CD4-positive, alpha-beta T cell treated with Interferon alpha-2 for 1 hour (primary cell): ENCODE data around the gene WASF2.
"Not testable (repeated sequence)": the region's sequence is repeated elsewhere in the genome, so short reads cannot be mapped to it uniquely, and the experiment has no call there.

ENCODE experiments used
- DNase-seq, 2 donors: peaks; one replicate each; pipeline ENCODE4 v3.0.0-alpha.2; 2020 to 2022

Gene WASF2

DNA sequence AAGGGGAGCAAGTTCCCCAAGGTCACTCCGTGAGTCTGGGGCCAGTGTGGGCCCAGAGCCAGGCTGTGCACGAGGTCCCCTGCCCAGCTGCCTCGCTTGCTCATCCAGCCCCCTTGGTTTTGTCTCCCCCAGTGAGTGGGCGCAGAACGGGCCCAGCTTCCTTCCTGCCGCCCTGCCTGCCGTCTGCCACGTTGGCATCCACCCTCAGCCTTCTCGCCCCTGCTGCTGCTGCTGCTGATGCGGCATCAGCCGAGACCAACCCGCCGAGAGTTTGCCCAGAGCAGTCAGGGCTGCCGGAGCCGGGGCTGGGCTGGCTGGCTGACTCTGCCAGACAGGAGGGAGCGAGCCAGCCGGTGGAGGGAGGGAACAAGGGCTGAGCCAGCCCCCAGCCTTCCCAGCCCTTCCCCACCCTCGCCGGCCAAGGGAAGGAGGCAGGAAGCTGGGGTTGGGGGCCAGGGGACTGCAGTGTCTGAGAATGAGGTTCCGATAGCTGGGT lies 31.4 kb upstream of the WASF2 start:
- peak in 1 of 2 donors; percentile 40 for DNase-seq

- no peak for DNase-seq
Measured at GRCh38 chr1:27520651-27521050, 30.7 kb upstream of the WASF2 start.

DNA sequence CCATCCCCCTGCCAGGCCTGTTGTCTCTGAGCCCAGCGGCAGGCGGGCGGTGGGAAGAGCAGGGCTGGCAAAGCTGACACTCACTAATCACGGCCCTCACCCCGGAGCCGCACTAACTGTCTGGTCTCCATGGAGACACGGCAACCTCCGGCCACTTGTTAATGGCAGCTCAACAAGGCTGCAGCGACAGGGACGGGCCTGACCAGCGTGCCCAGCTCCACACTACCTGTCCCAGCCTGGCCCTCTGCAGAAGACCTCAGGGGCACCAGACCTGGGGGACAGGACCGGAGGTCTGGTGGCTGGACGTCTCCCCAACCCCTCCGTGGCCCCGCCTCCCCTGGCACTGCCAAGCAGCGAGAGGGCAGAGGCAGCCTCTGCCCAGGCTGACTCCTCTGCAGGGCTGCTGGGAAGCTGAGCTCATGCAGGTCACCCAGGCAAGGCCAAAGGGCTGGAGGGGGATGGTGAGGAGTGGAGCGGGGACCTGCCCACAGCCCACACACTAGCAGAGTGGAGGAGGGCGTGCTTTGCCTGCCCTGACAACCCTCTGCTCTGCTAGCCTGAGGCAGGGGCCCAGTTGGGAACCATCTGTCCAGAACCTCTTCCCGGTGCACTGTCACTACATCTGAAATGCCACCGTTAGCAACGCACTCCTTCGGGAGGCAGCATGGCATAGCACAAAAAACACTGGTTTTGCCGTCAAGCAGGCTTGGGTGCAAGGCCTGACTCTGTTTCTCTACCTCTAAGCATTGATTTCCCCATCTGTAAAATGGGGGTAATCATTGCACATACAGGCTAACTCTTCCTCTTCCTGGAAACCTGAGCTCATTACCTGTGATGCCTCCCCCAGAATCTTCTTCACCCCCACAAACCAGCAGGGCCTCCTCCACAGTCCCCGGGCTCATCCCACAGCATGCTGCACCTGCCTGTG lies 29.6 kb upstream of the WASF2 start:
- no peak for DNase-seq

DNA sequence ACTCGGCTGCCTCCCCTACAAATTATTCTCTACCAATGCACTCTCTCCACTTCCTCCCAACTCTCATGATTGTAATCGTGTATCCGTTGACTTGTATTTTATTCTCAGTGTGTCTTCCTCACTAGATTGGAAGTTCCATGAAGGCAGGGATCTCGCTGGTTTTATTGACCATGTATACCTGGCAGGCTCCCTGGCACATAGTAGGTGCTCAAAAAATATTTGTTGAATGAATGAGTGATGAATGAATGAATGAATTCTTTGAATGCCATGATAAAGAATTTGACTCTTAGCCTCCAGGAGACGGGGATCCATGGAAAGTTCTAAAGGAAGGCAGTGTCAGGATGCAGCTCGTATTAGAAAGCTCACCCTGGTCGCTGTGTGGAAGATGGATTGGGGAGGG lies 28.8 kb upstream of the WASF2 start:
- no peak for DNase-seq

GRCh38 chr1:27517907-27518718 lies 28.1 kb upstream of the WASF2 start:
- DNase-seq, result no peak

- DNase-seq, result no peak
Measured at GRCh38 chr1:27517301-27517700, 27.3 kb upstream of the WASF2 start.

- DNase-seq, result no peak
Measured at GRCh38 chr1:27515626-27516025, 25.7 kb upstream of the WASF2 start.

DNA sequence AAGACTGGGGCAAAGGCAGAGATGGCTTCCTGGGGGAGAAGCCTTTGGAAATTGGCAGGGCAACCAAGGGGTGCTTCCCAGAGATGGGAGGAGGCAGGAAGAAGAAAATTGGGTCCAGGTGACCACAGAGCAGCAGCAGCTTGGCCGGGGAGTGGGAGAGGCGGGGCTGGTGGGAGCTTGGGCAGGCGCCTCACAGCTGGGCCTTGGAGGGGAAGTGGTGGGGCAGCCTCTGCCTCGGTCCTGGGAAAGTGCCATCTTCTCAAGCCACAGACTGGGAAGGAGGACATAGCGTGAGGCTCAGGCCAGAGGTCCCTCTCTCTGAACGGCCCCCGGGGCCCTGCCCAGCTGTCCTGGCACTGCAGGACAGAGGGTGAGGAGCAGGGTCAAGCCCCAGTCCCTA lies 24.0 kb upstream of the WASF2 start:
- no peak for DNase-seq

- no peak for DNase-seq
Measured at GRCh38 chr1:27513528-27513927, 23.6 kb upstream of the WASF2 start.

DNA sequence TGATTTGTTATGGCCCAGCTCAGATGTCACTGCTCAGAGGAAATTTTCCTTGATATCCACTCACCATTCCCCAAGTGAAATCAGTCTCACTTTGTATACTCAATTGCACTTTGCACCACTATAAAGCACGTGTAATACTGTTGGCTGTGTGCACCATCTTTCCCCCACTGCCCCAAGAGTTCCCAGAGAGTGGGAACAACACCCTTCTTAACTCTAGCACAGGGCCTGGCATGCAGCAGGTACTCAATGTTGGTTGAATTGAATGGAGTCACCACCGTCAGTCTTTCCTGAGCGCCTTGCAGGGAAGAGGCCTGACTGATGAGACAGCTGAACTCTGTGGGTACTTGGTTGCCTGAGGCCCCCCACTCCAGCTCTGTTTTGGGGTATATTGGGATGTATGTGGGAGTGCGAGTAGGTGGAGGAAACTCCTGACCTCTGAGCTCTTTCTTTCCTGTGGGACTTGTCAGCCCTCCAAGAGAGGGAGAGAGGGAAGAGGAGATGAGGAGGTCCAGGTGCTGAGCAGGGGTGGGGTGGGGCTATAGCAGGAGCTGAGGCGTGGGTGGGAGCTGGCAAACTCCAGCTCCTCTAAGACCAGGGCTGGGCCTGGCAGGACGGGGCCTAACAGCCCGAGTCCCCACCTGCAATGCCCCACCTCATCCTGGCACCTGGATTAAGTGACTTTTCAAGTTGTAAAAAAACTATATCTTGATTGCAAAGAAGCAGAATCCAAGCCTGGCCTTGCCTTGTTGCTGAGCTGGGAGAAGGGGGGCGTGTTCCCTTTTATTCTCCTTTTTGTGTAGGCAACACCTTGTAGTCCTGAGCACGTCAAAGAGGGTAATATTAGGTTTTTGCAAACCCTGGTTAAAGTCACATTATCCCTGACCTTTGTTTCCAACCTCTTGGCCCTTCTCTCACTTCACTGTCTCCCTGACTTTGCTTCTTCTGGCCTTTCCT lies 19.4 kb upstream of the WASF2 start:
- DNase-seq, result no peak

DNA sequence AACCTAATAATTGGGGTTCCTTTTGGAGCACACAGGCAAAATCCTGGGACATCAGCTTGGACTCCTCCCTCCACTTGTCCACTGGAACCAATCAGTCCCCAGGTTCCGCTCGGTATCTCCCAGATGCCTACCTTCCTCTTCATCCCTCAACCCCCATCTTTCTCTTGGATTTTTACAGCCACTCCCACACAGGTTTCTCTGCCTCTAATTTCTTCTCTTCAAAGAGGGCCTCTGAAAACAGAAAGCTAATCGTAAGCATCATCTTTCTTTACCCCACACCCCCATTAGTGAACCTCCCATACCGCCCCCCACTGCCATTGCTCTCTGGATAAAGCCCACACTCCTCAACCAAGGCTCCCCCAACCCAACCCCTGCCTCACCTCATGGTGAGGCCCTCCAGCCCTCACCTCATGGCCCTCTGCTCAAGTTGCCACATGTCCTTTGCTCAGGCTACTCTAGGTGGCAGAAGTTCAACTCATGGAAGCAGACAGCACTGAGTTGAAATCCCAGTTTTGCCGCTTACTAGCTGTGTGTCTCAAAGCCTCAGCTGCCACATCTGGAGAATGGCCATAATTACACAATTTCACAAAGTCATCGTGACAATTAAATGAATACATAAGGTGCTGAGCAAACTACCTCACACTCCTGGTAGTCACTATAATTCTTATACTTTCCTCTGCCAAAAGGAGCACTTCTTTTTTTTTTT lies 18.1 kb upstream of the WASF2 start:
- no peak for DNase-seq

DNA sequence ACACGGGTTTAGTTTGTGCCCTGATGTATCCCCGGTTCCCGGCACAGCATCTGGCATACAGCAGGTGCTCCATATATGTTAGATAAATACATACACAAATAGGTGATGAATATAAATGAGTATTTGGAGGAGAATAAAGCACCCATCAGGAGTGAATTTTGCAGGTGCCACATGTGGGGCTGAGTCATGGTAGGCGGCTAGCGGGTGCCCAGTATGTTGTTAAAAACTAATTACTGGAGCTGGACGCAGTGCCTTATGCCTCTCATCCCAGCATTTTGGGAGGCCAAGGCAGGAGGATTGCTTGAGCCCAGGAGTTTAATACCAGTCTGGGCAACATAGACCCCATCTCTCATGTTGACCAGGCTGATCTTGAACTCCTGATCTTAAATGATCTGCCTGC lies 16.7 kb upstream of the WASF2 start:
- no peak for DNase-seq

- DNase-seq, result no peak
Measured at GRCh38 chr1:27505420-27505680, 15.4 kb upstream of the WASF2 start.

DNA sequence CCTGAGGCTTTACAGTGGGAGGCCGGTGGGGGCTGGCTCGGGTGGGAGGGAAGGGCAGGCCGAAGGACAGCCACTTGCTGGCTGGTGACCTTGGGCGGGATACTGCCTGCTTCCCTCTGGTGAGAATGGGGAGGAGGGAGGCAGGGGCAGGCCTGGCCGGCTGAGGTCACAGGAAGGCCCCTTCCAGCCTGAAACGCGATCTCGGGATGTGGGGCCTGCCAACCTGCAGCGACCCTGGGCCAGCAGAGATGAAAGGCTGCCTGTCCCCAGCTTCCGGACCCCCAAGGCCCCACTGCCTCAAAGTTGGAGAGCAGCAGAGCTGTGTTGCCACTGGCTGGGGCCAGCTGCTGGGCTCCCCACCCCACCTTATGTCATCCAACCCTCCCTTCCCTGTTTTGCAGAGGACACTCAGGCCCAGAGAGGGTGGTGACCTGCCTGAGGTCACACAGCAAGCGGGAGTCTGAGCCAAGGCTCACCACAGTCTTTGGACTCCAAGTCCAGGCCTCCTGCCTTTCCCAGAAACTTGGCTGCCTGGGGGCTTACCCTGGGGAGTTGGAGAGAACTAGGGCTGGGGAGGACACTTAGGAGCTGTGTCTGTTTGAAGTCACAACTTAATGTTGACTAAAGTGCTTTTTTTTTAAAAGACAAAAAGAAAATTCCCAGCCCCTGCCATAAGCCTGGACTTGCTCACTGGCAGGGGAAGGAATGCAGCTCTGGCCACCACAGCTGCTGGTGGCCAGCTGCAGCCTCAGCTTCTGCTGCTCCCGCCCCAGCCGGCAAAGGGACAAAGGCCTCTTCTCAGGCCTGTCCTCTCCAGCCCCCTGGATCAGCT lies 14.8 kb upstream of the WASF2 start:
- no peak for DNase-seq

DNA sequence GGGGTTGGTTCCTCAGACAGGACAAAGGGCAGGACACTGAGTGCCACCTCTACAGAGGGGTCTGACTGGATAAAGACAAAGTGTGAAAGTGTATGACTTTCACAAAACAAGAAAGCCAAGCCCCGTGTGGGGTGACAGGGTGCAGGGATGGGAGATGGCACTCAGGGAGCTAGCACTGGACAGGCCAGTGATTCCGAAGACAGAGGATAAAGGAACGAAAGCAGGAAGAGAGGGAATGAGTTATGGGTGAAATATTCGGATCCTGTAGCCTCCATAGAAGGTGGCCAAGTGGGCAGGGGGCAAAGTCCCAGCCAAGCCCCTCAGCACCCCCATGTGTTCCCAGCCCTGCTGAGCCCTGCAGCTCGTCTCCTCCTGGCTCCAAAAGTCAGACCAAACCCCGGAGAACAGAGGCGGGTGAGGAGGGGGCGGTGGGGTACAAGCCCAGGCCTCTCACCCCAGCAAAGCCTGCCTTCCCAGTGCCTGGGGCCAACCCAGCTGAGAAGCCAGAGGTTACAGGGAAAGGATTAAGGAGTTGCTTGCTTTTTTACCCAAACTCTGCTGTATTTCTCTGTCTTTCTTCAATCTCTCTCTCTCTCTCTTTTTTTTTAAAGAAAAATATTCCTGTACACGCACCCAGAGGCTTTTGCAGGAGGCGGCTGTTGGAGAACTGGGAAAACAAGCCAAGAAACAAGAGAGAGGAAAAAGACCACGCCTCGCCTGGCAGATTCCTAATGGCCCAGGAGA lies 14.0 kb upstream of the WASF2 start:
- no peak for DNase-seq

DNA sequence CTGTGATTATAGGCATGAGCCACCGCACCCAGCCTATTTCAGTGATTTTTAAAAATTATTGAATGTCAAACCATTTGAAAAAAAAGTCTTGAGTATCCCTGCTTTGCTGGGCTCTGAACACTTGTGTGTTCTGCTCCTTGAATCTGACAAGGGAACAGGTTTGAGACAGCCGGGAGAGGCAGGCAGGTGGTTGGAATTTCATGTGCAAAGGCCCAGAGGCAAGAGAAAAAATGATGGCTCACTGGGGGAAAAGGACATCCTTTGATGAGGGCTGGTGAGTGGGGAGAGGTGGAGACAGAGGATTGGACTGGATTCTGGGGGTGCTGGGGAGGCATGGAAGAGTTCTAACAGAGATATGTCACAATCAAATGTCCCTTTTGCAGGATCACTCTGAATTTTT lies 13.1 kb upstream of the WASF2 start:
- no peak for DNase-seq

DNA sequence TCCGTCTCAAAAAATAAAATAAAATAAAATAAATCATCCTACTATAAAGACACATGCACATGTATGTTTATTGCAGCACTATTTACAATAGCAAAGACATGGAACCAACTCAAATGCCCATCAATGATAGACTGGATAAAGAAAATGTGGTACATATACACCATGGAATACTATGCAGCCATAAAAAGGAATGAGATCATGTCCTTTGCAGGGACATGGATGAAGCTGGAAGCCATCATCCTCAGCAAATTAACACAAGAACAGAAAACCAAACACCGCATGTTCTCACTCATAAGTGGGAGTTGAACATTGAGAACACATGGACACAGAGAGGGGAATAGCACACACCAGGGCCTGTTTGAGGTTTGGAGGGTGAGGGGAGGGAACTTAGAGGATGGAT lies 11.2 kb upstream of the WASF2 start:
- DNase-seq, result not testable (repeated sequence)

- DNase-seq, result no peak
Measured at GRCh38 chr1:27499142-27499541, 9.2 kb upstream of the WASF2 start.

DNA sequence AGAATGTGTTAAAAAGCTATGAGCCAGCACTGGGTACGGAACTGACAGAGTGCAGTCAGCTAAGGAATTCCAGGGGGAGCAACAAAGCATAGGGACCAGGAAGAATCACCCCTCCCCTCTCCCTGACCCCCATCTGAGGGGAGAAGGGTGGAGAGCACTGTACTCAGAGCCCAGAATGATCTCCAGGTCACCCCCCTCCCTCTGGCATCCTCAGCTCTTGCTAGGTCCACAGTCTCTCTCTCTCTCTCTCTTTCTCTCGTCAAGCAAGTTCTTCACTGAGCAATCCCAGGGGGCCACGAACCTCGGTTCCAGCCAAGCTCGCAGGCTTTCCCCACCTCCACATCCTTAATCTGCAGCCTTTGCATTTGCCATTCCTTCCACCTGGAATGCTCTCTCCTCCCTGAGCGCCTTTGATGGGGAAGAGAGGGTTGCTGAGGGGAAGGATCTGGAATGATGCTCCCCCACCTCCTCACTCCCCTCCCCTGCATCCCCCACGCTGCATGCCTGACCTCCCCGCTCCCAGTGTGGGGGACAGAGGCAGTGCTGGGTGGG lies 6.7 kb upstream of the WASF2 start:
- no peak for DNase-seq

DNA sequence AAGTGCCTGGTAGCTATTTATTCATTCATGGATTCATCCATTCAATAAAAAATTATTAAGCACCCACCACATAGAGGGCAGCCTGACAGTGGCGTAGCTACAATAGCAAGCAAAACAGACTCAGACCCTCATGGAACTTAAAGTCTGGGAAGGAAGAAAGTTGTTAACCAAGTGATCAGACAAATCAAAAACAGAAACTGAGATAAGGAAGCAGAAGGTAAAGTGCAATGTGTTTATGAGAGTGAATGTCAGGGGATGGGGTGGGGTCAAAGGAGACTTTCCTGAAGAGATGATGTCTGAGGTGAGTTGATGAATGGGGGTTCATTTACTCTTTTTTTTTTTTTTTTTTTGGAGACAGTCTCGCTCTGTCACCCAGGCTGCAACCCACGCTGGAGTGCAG lies 2.8 kb upstream of the WASF2 start:
- DNase-seq, result no peak
